KMS-11 (cell line): ENCODE data around the gene S100A7.

ENCODE experiments used
- H2AFZ ChIP-seq: fragments of 200-600 bp; sonication (generic); 2 replicates; pipeline ENCODE4 v1.6.1; 2016; ENCODE audit warnings: antibody characterized with exemption, mixed run types, low read depth
- H3K27ac ChIP-seq: fragments of 200-600 bp; sonication (generic); 2 replicates; pipeline ENCODE4 v1.6.1; 2016; ENCODE audit warnings: mild to moderate bottlenecking, mixed run types
- H3K27me3 ChIP-seq: fragments of 200-600 bp; sonication (generic); 2 replicates; pipeline ENCODE4 v1.6.1; 2017; ENCODE audit warnings: mild to moderate bottlenecking, low read depth, mixed run types, moderate library complexity; ENCODE audit not compliant: insufficient read depth
- H3K36me3 ChIP-seq: fragments of 200-600 bp; sonication (generic); 2 replicates; pipeline ENCODE4 v1.6.1; 2017; ENCODE audit warnings: mild to moderate bottlenecking, mixed run types; ENCODE audit not compliant: insufficient read depth
- H3K4me1 ChIP-seq: fragments of 200-600 bp; sonication (generic); 2 replicates; pipeline ENCODE4 v1.6.1; 2016; ENCODE audit warnings: mild to moderate bottlenecking, low read depth, mixed run types; ENCODE audit not compliant: poor library complexity, severe bottlenecking
- H3K4me2 ChIP-seq: fragments of 200-600 bp; sonication (generic); 2 replicates; pipeline ENCODE4 v1.7.0; 2016; ENCODE audit warnings: mild to moderate bottlenecking, mixed run types
- H3K4me3 ChIP-seq: fragments of 200-600 bp; sonication (generic); IDR thresholded peaks from 2 replicates; pipeline ENCODE4 v1.6.1; 2017; ENCODE audit warnings: low read depth, low read length, mixed read lengths; ENCODE audit not compliant: insufficient read depth
- H3K79me2 ChIP-seq: fragments of 200-600 bp; sonication (generic); 2 replicates; pipeline ENCODE4 v1.6.1; 2016; ENCODE audit warnings: low read depth, mixed run types; ENCODE audit not compliant: insufficient read depth
- H3K9ac ChIP-seq: fragments of 200-600 bp; sonication (generic); 2 replicates; pipeline ENCODE4 v1.6.1; 2016; ENCODE audit warnings: mild to moderate bottlenecking, mixed run types
- H4K20me1 ChIP-seq: fragments of 200-600 bp; sonication (generic); 2 replicates; pipeline ENCODE4 v1.6.1; 2016; ENCODE audit warnings: mild to moderate bottlenecking, mixed run types; ENCODE audit not compliant: insufficient read depth
- TF ChIP-seq, protein P1 (sequence below): fragments of 200-600 bp; sonication (generic); conservative IDR thresholded peaks from 2 replicates; pipeline ENCODE4 v1.6.1; 2017; ENCODE audit warnings: low read depth, mild to moderate bottlenecking, antibody characterized with exemption, low read length, moderate library complexity, mixed read lengths

Gene S100A7

GRCh38 chr1:153460551-153460950 lies at the start of gene S100A7:
Gene S100A7 (minus strand): TSS chr1:153460651. CDS start chr1:153459013, 1,638 bp downstream.
- TF ChIP-seq, protein P1, sequence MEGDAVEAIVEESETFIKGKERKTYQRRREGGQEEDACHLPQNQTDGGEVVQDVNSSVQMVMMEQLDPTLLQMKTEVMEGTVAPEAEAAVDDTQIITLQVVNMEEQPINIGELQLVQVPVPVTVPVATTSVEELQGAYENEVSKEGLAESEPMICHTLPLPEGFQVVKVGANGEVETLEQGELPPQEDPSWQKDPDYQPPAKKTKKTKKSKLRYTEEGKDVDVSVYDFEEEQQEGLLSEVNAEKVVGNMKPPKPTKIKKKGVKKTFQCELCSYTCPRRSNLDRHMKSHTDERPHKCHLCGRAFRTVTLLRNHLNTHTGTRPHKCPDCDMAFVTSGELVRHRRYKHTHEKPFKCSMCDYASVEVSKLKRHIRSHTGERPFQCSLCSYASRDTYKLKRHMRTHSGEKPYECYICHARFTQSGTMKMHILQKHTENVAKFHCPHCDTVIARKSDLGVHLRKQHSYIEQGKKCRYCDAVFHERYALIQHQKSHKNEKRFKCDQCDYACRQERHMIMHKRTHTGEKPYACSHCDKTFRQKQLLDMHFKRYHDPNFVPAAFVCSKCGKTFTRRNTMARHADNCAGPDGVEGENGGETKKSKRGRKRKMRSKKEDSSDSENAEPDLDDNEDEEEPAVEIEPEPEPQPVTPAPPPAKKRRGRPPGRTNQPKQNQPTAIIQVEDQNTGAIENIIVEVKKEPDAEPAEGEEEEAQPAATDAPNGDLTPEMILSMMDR, result no peak
- Histone ChIP-seq H3K4me3 (no peak within 1 kb of the TSS), H3K4me1 (no peaks in the 10 kb centered on the region), H3K79me2 (no peaks in the 10 kb centered on the region), H4K20me1 (no peaks in the 10 kb centered on the region), H3K36me3 (no peaks in the 10 kb centered on the region), H3K27me3 (no peaks in the 10 kb centered on the region), H3K9ac (no peak within 1 kb of the TSS), H2AFZ (no peak within 1 kb of the TSS), H3K27ac (no peak within 1 kb of the TSS), H3K4me2 (no peak within 1 kb of the TSS)

DNA sequence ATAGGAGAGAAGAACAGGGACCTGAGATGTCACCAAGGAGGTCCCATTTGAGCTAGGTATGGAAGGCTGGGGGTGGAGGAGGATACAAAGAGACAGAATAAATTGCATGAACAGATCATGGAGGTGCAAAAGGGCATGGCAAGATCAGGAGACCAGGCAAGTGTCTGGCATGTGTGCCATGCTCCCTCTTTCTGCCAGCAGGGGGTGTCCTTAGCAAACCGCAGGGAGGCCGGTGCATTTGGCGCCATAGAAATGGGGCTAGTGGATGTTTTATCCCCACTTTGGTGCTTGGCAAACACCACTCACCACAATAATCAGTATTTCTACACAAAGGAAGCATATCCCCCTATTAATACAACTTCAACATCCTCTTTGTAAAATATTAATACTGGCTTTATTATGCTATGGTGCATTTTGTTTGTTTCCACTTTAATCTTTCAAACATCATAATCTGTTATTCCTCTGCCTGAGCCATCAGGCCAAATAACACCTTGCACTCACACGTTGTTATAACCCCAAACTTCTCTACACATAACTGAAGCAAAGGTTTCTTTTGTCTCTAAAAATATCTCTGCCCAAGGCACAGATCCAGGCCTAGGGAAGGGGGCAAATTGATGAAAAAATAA lies 49.4 kb upstream of the S100A7 start:
- Histone ChIP-seq H3K4me1 (peaks cover 10% of the 10 kb centered on the region), H3K4me3 (no peak overlapping the region), H2AFZ (peak overlapping the region; percentile 80; the same call in 1 of the 2 replicates), H3K36me3 (no peaks in the 10 kb centered on the region), H3K79me2 (no peaks in the 10 kb centered on the region), H3K4me2 (no peak overlapping the region), H3K9ac (no peak overlapping the region), H3K27me3 (no peaks in the 10 kb centered on the region), H3K27ac (no peak overlapping the region), H4K20me1 (no peaks in the 10 kb centered on the region)
- TF ChIP-seq, protein P1, result peak; percentile 99

DNA sequence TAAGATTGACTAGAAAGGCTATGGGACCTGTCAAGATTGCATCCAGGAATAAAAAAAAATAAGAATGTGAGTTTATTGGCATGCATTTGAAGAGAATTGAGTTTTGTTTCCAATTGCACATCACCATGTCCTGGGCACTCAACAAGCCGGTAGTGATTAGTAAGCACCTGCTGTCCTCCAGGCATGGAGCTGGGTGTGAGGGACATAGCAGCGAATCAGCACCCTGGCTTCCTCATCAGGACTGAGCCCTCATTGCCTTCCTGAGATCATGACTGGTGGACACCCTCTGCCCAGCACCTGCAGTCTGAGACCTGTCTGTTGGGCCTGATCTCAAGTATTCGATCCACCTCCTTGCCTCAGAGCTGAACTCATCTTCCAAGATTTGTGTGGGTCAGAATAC lies 48.6 kb upstream of the S100A7 start:
- no peak overlapping the region for H3K4me3 ChIP-seq
- H4K20me1 ChIP-seq, result no peaks in the 10 kb centered on the region
- no peak overlapping the region for H2AFZ ChIP-seq
- no peak overlapping the region for H3K27ac ChIP-seq
- TF ChIP-seq, protein P1, result no peak
- no peak overlapping the region for H3K9ac ChIP-seq
- H3K36me3 ChIP-seq, result no peaks in the 10 kb centered on the region
- H3K4me1 ChIP-seq, result peaks cover 10% of the 10 kb centered on the region
- no peak overlapping the region for H3K4me2 ChIP-seq
- H3K79me2 ChIP-seq, result no peaks in the 10 kb centered on the region
- no peaks in the 10 kb centered on the region for H3K27me3 ChIP-seq

GRCh38 chr1:153507926-153508583 lies 47.6 kb upstream of the S100A7 start:
- Histone ChIP-seq H2AFZ (no peak overlapping the region), H3K27ac (no peak overlapping the region), H4K20me1 (no peaks in the 10 kb centered on the region), H3K4me1 (peaks cover 10% of the 10 kb centered on the region), H3K9ac (no peak overlapping the region), H3K4me3 (no peak overlapping the region), H3K36me3 (no peaks in the 10 kb centered on the region), H3K27me3 (no peaks in the 10 kb centered on the region), H3K79me2 (no peaks in the 10 kb centered on the region), H3K4me2 (no peak overlapping the region)
- TF ChIP-seq, protein P1, result no peak
